Tibial nerve (tissue), 4 donors: Measurements from ENCODE around the gene TSC1. TPM values are rescaled to one million over a fixed set of nuclear protein-coding genes. Genes with fewer than 3 reads are reported as not detected.

Source experiments
- DNase-seq, 2 donors: peaks; one replicate each; pipeline ENCODE4 v3.0.0-alpha.2; 2019; ENCODE audit warnings: low spot score in 2 of 2
- H3K27ac ChIP-seq, 4 donors: fragments of 200-600 bp; sonication (generic) in 3 of 4; one replicate each; pipeline ENCODE4 v1.5.1; 2017 to 2019; ENCODE audit warnings: mild to moderate bottlenecking in 1 of 4
- H3K27me3 ChIP-seq, 2 donors: fragments of 200-600 bp; sonication (generic) in 1 of 2; one replicate each; pipeline versions ENCODE4 v1.5.1 to v1.6.0; 2017 to 2019
- H3K36me3 ChIP-seq, 3 donors: fragments of 200-600 bp; sonication (generic); one replicate each; pipeline ENCODE4 v1.5.1; 2018 to 2019
- H3K4me1 ChIP-seq, 4 donors: fragments of 200-600 bp; sonication (generic) in 3 of 4; one replicate each; pipeline ENCODE4 v1.5.1; 2017 to 2019
- H3K4me3 ChIP-seq, 4 donors: fragments of 200-600 bp; sonication (generic) in 3 of 4; one replicate each; pipeline ENCODE4 v1.5.1; 2017 to 2019; ENCODE audit warnings: mild to moderate bottlenecking in 1 of 4, moderate library complexity in 1 of 4
- H3K9me3 ChIP-seq, 4 donors: fragments of 200-600 bp; sonication (generic) in 3 of 4; one replicate each; pipeline ENCODE4 v1.5.1; 2017 to 2019
- EP300 ChIP-seq, 2 donors: sonication (generic); formaldehyde crosslinking; IDR thresholded peaks; one replicate each; pipeline ENCODE4 v1.6.1; 2017; ENCODE audit warnings: antibody characterized with exemption in 2 of 2, mild to moderate bottlenecking in 1 of 2
- POLR2A ChIP-seq, 2 donors: fragments of 450-650 bp; IDR thresholded peaks; one replicate each; pipeline ENCODE4 v1.6.1; 2017; ENCODE audit warnings: antibody characterized with exemption in 2 of 2, mild to moderate bottlenecking in 2 of 2, moderate library complexity in 2 of 2
- WGBS, 2 donors: methylation state at CpG; one replicate each; pipeline ENCODE4 v1.1.5; 2018; 5-methylcytosine and 5-hydroxymethylcytosine counted together
- total RNA-seq, 4 donors: library from RNA; depleted of rRNA; stranded (reverse); fragments of >200 nt; gene quantifications; one replicate each; pipeline ENCODE4 v1.1.0, GENCODE V29; 2016
- TF ChIP-seq, protein P1 (sequence below), 5 experiments: fragments of 200-600 bp in 3 of 5; fragments of 450-650 bp in 2 of 5; sonication (generic) in 3 of 5; IDR thresholded peaks; one replicate each; pipeline ENCODE4 v1.5.1; 2016 to 2019; ENCODE audit warnings: antibody characterized with exemption in 5 of 5, mild to moderate bottlenecking in 3 of 5, moderate library complexity in 2 of 5

The TSC1 gene
- total RNA-seq, 4 donors from 2014 or later, result 48.6 to 88.4 (median 68.9) TPM

DNA sequence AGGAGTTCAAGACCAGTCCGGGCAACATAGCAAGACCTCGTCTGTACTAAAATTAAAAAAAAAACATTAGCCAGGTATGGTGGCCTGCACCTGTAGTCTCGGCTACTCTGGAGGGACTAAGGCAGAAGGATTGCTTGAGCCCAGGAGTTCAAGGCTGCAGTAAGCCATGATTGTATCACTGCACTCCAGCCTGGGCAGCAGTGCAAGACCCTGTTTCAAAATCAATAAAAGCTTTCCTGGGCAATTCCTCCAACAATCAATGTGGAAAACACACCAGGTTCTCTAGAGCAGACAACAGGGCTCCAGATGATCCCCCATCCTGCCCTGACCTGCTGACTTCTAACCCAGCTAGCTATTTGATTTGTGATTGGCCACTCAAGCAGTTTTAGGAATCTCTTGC, 67.6 kb downstream of the TSC1 start:
- H3K36me3 ChIP-seq, result peaks cover 0 to 7% (median 0%) of the 10 kb centered on the region in 3 donors
- H3K4me1 ChIP-seq, result peaks cover 0 to 27% (median 3%) of the 10 kb centered on the region in 4 donors
- DNase-seq, result no peak
- no peaks in the 10 kb centered on the region for H3K27me3 ChIP-seq
- no peaks in the 10 kb centered on the region for H3K9me3 ChIP-seq
- 85 to 87% methylated on average over 3 of the region's 3 CpGs for WGBS, 2 donors
- H3K27ac ChIP-seq, result no peak overlapping the region
- TF ChIP-seq EP300 (IDR thresholded peaks at IDR 0.05) (no peak), POLR2A (IDR thresholded peaks at IDR 0.05) (no peak)
- TF ChIP-seq, protein P1, sequence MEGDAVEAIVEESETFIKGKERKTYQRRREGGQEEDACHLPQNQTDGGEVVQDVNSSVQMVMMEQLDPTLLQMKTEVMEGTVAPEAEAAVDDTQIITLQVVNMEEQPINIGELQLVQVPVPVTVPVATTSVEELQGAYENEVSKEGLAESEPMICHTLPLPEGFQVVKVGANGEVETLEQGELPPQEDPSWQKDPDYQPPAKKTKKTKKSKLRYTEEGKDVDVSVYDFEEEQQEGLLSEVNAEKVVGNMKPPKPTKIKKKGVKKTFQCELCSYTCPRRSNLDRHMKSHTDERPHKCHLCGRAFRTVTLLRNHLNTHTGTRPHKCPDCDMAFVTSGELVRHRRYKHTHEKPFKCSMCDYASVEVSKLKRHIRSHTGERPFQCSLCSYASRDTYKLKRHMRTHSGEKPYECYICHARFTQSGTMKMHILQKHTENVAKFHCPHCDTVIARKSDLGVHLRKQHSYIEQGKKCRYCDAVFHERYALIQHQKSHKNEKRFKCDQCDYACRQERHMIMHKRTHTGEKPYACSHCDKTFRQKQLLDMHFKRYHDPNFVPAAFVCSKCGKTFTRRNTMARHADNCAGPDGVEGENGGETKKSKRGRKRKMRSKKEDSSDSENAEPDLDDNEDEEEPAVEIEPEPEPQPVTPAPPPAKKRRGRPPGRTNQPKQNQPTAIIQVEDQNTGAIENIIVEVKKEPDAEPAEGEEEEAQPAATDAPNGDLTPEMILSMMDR (IDR thresholded peaks at IDR 0.05), result no peak
- H3K4me3 ChIP-seq, result no peak overlapping the region

DNA sequence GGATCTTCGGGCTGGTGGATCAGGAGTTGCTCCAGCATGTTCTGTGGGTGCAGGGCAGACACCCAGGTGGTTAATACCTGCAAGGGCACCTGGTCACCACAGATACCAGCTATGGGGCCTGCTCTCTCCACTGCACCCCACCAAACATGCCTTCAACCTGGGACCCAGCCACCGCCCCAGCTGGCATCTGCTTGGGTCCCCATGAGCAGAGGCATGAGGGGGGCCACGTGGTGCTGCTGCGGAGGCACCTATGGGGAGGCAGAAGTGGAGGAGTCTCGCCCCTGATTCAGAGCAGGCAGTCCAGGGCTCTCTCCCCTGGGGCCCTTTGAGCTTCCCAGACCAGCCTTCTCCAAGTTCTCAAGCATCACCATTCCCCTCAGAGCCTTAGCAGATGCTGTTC, 69.3 kb downstream of the TSC1 start:
- TF ChIP-seq POLR2A (IDR thresholded peaks at IDR 0.05), result no peak
- no peak for TF ChIP-seq EP300 (IDR thresholded peaks at IDR 0.05)
- TF ChIP-seq, protein P1 (IDR thresholded peaks at IDR 0.05), result no peak
- Histone ChIP-seq H3K4me3 (no peak overlapping the region), H3K36me3 (no peaks in the 10 kb centered on the region), H3K9me3 (no peaks in the 10 kb centered on the region), H3K27ac (no peak overlapping the region), H3K4me1 (peaks cover 0 to 34% (median 3%) of the 10 kb centered on the region in 4 donors), H3K27me3 (no peaks in the 10 kb centered on the region)
- 85% methylated on average over 5 of the region's 5 CpGs for WGBS, 2 donors
- no peak for DNase-seq

DNA sequence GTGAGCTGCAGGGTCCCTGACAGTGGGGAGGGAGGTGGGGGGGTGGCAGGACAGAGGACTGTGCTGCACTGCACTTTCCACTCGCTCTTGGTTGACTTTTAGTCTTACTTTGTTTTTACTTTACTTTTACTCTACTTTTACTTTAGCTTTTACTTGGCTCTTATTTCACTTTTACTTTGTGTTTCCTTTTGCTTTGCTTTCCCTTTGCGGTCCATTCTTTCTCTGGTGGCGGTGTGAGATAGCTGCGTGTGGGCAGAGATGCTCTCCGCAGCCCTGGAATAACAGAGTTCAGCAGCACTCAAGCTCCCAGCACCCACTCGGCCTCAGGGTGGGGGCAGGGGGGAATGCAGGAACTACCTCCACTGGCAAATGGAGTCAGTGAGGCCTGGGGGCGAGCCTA, 71.0 kb downstream of the TSC1 start:
- TF ChIP-seq, protein P1 (IDR thresholded peaks at IDR 0.05), result no peak
- TF ChIP-seq POLR2A (IDR thresholded peaks at IDR 0.05) (no peak), EP300 (IDR thresholded peaks at IDR 0.05) (no peak)
- Histone ChIP-seq H3K4me3 (no peak overlapping the region), H3K36me3 (no peaks in the 10 kb centered on the region), H3K27ac (no peak overlapping the region), H3K27me3 (no peaks in the 10 kb centered on the region), H3K9me3 (no peaks in the 10 kb centered on the region), H3K4me1 (peaks cover 0 to 20% (median 3%) of the 10 kb centered on the region in 4 donors)
- WGBS, 2 donors, result 64 to 75% methylated on average over 7 of the region's 7 CpGs
- no peak for DNase-seq

DNA sequence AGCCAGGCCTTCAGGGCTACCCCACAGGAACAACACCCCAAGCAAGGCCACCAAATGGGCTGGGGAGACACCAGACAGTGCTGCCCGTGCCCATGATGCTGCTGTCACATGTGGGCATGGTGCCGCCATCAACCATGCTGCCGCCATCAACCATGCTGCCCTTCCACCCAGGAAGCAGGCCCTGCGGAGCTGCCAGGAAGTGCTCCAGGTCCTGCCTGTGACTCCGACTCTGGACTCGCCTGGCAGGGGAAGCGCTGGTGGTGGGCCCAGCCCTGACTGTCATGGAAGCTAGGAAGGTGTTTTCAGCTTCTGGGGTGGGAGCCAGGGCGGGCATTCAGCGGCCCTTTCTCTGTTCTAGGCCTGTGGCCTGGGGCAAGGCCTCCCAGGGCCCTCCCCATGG, 75.2 kb downstream of the TSC1 start:
- Histone ChIP-seq H3K9me3 (no peaks in the 10 kb centered on the region), H3K36me3 (no peaks in the 10 kb centered on the region), H3K27me3 (no peaks in the 10 kb centered on the region), H3K4me1 (peaks cover 0 to 10% (median 0%) of the 10 kb centered on the region in 4 donors), H3K4me3 (no peak overlapping the region), H3K27ac (no peak overlapping the region)
- TF ChIP-seq POLR2A (IDR thresholded peaks at IDR 0.05) (no peak), EP300 (IDR thresholded peaks at IDR 0.05) (no peak)
- TF ChIP-seq, protein P1 (IDR thresholded peaks at IDR 0.05), result no peak
- 91 to 93% methylated on average over 3 to 9 of the region's 9 CpGs for WGBS, 2 donors
- DNase-seq, result no peak

DNA sequence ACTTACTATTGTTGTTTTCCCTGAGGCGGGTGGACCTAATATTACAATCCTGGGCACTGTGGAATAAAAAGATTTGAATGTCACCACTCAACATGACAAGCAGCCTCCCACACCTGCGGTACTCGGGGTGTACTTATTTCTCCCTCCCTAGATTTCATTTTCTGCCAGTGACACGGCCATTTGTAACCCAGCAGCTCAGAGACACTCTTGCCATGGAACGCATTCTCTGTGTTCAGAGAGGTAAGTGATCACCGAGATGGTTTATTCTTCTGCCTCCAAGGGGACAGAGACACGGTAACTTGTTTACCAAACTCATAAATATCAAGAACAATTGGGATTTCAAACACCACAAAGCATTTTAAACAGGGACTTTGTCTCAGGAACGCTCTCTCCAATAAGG, 77.5 kb downstream of the TSC1 start:
- 77 to 83% methylated on average over 8 of the region's 8 CpGs for WGBS, 2 donors
- no peak for TF ChIP-seq POLR2A (IDR thresholded peaks at IDR 0.05)
- TF ChIP-seq, protein P1 (IDR thresholded peaks at IDR 0.05), result no peak
- no peak for TF ChIP-seq EP300 (IDR thresholded peaks at IDR 0.05)
- peaks cover 0 to 10% (median 0%) of the 10 kb centered on the region in 4 donors for H3K4me1 ChIP-seq
- no peak overlapping the region for H3K4me3 ChIP-seq
- no peak overlapping the region for H3K27ac ChIP-seq
- H3K9me3 ChIP-seq, result no peaks in the 10 kb centered on the region
- no peak for DNase-seq
- H3K36me3 ChIP-seq, result peaks cover 0 to 15% (median 0%) of the 10 kb centered on the region in 3 donors
- no peaks in the 10 kb centered on the region for H3K27me3 ChIP-seq
